CD4-positive, alpha-beta T cell treated with Interleukin-17A for 4 hours (primary cell): Measurements from ENCODE around the gene DOCK9.
"Not testable (repeated sequence)": the region's sequence is repeated elsewhere in the genome, so short reads cannot be mapped to it uniquely, and the experiment has no call there.

Experiments
- DNase-seq: peaks from one replicate; pipeline ENCODE4 v3.0.0-alpha.2; 2020; ENCODE audit warnings: mixed read lengths

DOCK9 gene

DNA sequence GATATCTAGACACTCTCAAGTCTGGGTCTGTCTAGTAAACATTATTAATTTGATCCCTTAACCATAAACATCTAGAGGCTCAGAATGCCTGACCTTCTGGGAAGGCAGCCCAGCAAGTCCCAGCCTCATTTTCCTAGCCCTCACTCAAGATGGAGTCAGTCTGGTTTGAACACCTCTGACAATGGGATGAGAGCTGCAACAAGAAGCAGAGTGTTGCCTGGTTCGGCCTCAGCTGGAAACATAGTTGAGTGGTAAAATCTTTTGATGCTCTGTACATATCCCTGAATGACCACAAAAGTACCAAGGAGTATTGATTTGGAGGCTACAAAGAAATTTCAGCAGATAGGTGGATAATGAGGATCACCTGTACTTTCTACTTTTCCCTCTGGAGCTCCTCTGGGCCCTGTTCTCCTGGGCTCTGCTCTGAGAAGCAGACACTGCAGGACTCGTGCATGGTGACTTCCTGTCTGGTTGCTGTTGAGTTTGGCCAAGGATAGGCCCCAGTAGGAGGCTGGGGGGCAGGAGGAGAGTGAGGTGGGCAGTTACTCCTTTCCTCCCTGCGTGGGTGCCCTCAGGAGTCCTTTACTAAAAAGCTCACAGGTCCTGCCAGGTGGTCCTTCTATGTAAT lies 157.0 kb downstream of the DOCK9 start:
- DNase-seq, result no peak

DNA sequence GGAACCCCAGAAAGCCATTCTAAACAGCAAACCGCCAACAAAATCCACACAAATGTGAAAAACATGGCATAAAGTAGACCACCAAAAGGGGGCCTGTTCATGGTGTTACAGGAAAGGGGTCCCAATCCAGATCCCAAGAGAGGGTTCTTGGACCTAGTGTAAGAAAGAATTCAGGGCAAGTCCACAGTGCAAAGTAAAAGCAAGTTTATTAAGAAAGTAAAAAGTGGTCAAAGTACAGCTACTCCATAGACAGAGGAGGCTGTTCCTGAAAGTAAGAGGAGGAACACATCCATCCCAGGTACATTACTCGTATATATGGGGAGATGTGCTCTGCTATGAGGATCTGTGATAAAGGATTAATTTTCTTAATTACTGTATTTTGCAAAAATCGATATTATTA lies 157.6 kb downstream of the DOCK9 start:
- DNase-seq, result no peak

DNA sequence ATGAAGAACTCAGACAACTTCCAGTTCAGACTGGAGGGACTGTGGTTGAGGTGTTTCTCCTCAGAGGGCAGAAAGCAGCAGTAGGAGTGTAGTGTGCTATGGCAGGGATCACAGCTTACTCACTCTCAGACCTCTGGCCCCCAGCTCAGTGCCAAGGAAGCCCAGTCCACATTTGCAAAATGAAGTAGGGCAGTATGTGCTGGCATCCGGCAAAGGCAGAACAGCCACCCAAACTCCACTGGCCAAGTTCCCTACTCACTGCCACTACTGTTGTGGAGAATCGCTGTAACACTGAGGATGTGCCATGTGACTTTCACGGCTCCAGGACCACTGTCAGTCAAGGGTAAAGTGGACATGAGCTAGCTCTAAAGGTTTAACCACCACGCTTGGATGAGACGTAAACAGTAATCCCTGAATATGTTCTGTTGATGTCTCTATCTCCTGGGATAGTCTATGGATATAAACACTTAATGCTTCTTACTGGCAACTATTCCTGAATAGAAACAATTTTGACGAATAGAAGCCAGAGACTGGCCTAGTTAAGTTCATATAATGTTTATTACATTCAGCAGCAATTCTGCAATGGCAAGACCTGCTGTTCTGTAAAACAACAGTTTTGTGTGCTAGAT lies 158.4 kb downstream of the DOCK9 start:
- DNase-seq, result no peak

GRCh38 chr13:98816406-98816805 lies 161.5 kb downstream of the DOCK9 start:
- DNase-seq, result no peak

DNA sequence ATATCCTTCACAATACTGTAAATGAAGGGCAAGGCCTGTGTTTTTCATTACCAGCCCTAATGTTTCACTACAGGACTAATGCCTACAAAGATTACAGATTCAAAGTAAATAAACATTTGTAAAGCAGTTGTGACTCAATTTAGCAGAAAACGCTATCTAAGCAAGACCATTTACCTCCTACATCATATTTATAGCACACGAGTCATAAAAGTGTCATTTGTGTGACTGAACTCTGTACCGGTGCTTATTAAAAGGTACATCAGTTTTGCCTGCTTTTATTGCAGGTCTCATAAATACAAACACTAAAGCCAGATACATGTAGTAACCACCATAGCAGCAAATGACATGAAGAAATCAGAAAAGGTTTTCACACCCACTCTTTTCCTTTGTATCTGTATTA lies 163.9 kb downstream of the DOCK9 start:
- DNase-seq, result no peak

GRCh38 chr13:98812186-98812790 lies 165.6 kb downstream of the DOCK9 start:
- not testable (repeated sequence) for DNase-seq

- no peak for DNase-seq
Observed at GRCh38 chr13:98810746-98811145, 167.1 kb downstream of the DOCK9 start.

DNA sequence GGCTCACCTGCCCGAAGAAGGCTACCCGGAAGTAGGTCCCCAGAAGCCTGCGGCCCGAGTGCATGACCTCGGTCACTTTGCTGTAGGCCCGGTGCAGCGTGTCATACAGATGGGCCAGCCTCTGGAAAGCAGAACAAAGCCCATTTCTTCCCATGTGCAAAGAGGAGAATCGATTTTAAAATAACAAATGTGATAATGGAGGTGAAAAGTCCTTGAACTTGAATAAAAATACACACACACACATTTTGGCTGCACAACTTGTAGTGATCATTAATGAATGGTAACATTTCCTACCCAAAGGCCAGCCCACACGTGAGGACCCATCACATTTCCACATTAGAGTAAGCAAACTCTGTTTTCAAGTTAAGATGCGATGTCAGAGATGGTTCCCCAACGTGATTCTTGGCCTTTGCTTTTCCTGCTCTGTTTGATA lies 168.5 kb downstream of the DOCK9 start:
- no peak for DNase-seq

- no peak for DNase-seq
Observed at GRCh38 chr13:98807774-98808173, 170.1 kb downstream of the DOCK9 start.

DNA sequence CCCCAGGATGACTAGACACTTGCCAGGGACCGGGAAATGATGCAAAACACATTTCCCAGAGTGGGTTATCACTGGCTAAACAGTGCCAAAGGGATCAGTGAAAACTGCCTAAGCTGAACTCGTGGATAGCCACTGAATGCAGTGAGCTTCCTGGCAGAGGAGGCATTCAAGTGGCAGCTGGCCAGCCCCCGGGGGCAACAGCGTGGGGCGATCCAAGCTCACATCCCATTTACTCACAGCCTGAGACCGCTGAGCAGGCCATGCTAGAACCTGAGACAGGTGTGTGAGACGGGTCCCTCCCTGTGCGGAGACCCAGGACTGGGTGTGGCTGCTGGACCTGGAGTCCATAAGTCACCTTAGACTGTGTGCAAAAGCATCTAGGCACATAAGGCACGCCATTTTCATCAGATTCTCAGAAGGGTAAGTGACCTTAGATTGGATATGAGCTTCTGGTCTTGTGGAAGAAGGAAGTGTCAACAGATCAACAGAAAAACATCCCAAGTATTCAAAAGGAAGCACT lies 173.5 kb downstream of the DOCK9 start:
- no peak for DNase-seq

GRCh38 chr13:98803921-98804320 lies 173.9 kb downstream of the DOCK9 start:
- DNase-seq, result no peak

DNA sequence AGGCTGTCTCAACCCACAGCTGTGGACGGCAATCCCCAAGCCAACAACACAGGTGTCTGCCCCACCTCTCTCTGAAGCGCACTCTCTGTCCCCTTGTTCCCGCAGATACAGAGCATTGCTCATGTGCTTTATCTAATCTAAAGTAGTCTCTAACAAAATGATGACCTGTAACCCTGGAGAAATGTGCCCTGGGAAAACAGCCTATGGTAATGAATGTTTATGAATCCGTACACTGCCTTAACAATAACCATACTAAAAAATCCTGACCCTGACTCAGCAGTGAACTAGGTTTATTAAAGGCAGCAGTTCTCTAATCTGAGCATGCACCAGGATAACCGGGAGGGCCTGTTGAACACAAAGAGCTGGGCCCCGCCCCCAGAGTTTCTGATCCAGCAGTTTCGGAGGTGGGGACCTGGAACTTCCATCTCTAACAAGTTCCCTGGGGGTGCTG lies 174.7 kb downstream of the DOCK9 start:
- DNase-seq, result no peak

DNA sequence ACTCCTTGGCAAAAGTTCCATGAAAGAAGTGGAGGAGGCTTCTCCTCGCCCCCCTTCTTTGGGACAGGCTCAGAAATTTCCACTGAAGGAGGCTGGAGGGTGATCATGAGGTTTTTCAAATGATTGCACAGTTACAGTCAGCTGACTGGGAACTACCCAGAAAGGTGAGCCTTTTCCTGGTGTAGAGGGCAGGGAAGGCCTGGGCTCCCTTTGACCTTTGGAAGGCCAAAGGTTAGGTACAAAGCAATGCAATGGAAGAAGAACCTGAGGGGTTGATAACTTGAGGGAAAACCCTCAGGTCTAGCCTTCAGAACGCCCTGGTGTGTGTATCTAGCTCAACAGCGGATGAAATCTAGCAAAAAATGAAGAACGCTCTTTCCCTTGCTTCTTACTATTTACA lies 175.3 kb downstream of the DOCK9 start:
- DNase-seq, result no peak

GRCh38 chr13:98801626-98802418 lies 176.0 kb downstream of the DOCK9 start:
- no peak for DNase-seq

DNA sequence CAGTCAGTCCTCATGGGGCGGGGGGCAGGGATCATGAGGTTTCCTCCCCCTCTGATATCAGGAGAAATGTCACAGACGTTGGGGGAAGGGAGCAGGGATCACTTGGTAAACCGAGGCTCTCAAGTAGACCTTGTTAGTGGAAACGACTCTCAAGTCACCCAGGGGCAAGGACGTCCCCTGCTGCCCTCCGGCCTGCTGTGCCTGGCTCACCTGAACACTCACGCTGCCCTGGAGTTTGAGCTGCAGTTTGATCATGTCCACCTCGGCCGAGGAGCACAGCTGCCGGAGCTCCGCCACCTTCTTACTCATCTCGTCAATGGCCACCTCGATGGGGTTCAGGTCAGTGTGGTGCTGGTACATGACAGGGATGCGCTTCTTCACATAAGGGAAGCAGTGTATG lies 177.8 kb downstream of the DOCK9 start:
- no peak for DNase-seq

DNA sequence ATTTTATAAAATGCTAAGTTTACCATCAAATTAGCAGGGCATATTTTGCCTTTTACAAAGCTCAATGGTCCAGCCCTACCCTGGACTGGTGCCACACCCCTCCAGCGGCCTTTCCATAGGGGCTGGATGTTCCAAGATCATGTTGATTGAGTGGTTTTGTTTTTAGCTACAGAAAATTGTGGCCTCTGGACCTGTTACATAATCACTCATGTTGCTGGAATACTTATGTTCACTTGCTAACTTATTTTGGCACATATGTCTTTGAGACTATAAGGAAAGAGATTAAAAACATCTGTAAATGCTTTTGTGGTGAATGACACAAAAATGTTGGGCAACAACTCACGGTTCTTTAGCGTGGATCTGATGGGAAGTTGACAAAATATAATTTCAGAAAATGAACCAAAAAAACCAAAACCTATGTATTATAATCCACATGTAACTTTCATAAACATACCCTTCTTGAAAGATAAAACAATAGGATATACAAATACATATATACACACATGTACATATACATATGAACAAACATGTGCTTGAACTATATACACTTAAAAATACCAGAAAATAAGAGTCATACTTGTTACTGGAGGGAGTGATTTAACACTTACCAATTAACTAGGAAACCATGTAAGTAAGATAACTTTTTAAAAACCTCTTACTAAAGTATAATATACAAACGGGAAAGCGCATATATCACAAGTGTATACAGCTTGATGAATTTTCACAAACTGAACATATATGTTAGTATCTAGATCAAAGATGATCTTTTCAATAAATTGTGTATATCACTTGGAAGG lies 178.8 kb downstream of the DOCK9 start:
- DNase-seq, result no peak

DNA sequence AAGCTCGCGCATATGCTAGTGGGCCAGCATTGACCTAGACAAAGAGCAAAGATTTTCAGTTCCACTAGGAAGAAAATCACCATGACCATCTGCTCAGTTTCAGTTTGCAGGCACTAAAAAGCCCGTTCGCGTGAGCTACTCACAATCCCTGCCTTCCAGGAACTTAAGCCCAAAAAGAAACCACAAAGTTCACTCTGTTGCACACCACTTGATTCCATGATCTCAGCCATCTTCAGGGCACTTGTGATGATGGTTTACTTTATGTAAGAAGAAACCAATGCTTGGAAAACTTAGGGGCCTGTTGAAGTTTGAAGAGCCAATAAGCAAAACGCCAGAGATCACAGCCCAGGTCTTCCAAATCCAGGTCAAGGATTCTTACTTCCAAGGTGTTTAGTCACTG lies 180.4 kb downstream of the DOCK9 start:
- DNase-seq, result no peak

DNA sequence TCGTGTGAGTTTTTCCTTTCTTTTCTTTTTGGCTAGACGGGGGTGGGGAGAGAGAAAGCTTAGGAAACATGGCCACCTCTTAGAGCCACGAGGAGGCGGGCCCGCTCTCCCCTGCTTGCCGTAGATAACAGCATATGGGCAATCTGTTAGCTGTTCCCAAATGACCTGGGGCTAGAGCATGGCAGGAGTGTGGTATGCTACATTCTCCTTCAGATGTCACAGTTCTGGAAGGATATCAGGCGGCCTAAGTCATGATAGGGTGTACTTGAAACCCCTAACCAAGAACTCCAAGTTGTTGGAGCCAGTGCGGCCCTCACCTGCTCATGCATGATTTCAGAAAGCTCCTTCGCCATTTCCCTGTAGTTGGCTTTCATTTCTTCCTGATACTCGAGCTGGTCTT lies 181.1 kb downstream of the DOCK9 start:
- DNase-seq, result no peak

- no peak for DNase-seq
Observed at GRCh38 chr13:98796191-98796590, 181.7 kb downstream of the DOCK9 start.

GRCh38 chr13:98795220-98795619 lies 182.6 kb downstream of the DOCK9 start:
- DNase-seq, result no peak

DNA sequence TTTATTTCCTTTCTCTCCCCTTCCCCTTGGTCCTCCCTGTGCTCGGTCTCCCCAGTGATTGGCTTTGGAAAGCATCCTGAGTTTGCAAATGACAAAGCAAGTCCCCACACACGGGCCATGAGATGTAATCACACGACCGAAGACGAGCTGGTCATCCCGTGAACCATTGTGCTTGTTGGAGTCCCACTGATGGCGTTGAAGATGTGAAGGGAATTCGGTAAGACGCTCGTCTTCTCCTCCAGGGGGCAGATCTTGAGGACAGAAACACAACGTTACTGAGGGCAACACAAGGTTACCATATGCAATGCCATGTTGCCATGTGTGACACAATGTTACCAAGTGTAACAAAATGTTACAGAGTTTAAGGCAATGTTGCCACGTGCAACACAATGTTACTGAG lies 183.4 kb downstream of the DOCK9 start:
- no peak for DNase-seq

- no peak for DNase-seq
Observed at GRCh38 chr13:98792785-98793495, 184.9 kb downstream of the DOCK9 start.
